Measurements from ENCODE around the gene WDR45B.
"Not testable (repeated sequence)": the region's sequence is repeated elsewhere in the genome, so short reads cannot be mapped to it uniquely, and the experiment has no call there.

Gene WDR45B

GRCh38 chr17:82657926-82658325 lies 9.7 kb upstream of the WDR45B start:
- DNase-seq (ENCODE audit: low read depth, low spot score), result no peak

- no peak for DNase-seq (ENCODE audit: low read depth, low spot score)
These were observed 8.0 kb upstream of the WDR45B start for GRCh38 chr17:82656266-82656665.

- no peak for DNase-seq (ENCODE audit: low read depth, low spot score)
These were observed 7.3 kb upstream of the WDR45B start for GRCh38 chr17:82655523-82655922.

- DNase-seq (ENCODE audit: low read depth, low spot score), result no peak
These were observed 6.8 kb upstream of the WDR45B start for GRCh38 chr17:82655038-82655479.

GRCh38 chr17:82654611-82655010 lies 6.4 kb upstream of the WDR45B start:
- DNase-seq (ENCODE audit: low read depth, low spot score), result not testable (repeated sequence)

- no peak for DNase-seq (ENCODE audit: low read depth, low spot score)
These were observed 5.6 kb upstream of the WDR45B start for GRCh38 chr17:82653651-82654528.

GRCh38 chr17:82650723-82651122 lies 2.5 kb upstream of the WDR45B start:
- no peak for DNase-seq (ENCODE audit: low read depth, low spot score)

- no peak for DNase-seq (ENCODE audit: low read depth, low spot score)
These were observed 1.4 kb upstream of the WDR45B start for GRCh38 chr17:82649501-82650261.

- DNase-seq (ENCODE audit: low read depth, low spot score), result no peak
These were observed 593 bp upstream of the WDR45B start for GRCh38 chr17:82648742-82649331.

- DNase-seq (ENCODE audit: low read depth, low spot score), result no peak
These were observed 565 bp downstream of the WDR45B start for GRCh38 chr17:82647593-82648164.

GRCh38 chr17:82645516-82645915 lies 2.7 kb downstream of the WDR45B start:
- no peak for DNase-seq (ENCODE audit: low read depth, low spot score)

GRCh38 chr17:82644148-82644547 lies 4.1 kb downstream of the WDR45B start:
- no peak for DNase-seq (ENCODE audit: low read depth, low spot score)

GRCh38 chr17:82642022-82642421 lies 6.2 kb downstream of the WDR45B start:
- DNase-seq (ENCODE audit: low read depth, low spot score), result no peak

GRCh38 chr17:82640036-82640435 lies 8.2 kb downstream of the WDR45B start:
- no peak for DNase-seq (ENCODE audit: low read depth, low spot score)

- no peak for DNase-seq (ENCODE audit: low read depth, low spot score)
These were observed 8.6 kb downstream of the WDR45B start for GRCh38 chr17:82639628-82640027.

GRCh38 chr17:82638183-82638773 lies 10.0 kb downstream of the WDR45B start:
- no peak for DNase-seq (ENCODE audit: low read depth, low spot score)

GRCh38 chr17:82636626-82637598 lies 11.3 kb downstream of the WDR45B start:
- DNase-seq (ENCODE audit: low read depth, low spot score), result no peak

- no peak for DNase-seq (ENCODE audit: low read depth, low spot score)
These were observed 14.9 kb downstream of the WDR45B start for GRCh38 chr17:82633343-82633742.

GRCh38 chr17:82632451-82632850 lies 15.8 kb downstream of the WDR45B start:
- no peak for DNase-seq (ENCODE audit: low read depth, low spot score)

GRCh38 chr17:82631544-82631943 lies 16.7 kb downstream of the WDR45B start:
- DNase-seq (ENCODE audit: low read depth, low spot score), result no peak

Measured in iPS DF 19.7 (cell line).